Caco-2 (cell line): ENCODE measurements around the gene RAD50. TPM values are rescaled to one million over a fixed set of nuclear protein-coding genes. Genes with fewer than 3 reads are reported as not detected.

Source experiments
- BruUV-seq: library from RNA; stranded (reverse); fragments of 400-500 nt; replicated peaks from 2 replicates; lab custom pipeline; 2021; lab: Mats Ljungman, UMichigan
- CTCF ChIA-PET: fragments of 300-600 bp; sonication (Branson Sonifier 250); formaldehyde crosslinking; loops from one replicate; lab custom pipeline; 2022; ENCODE audit warnings: antibody characterized with exemption; lab: Charles Lee
- POLR2A ChIA-PET: fragments of 300-600 bp; sonication (Branson Sonifier 250); formaldehyde crosslinking; loops from one replicate; lab custom pipeline; 2022; ENCODE audit warnings: antibody characterized with exemption; lab: Charles Lee
- DNase-seq, 2 experiments: peaks; one replicate each; pipeline versions ENCODE4 v3.0.0 to v3.0.0-alpha.2; 2020 to 2022
- H3K27me3 ChIP-seq: replicated peaks from 2 replicates; pipeline ENCODE4 v1.6.0; 2011; ENCODE audit warnings: low read length; ENCODE audit not compliant: control insufficient read depth, insufficient read depth
- H3K36me3 ChIP-seq: 2 replicates; pipeline ENCODE4 v1.5.1; 2011; ENCODE audit warnings: low read length; ENCODE audit not compliant: control insufficient read depth, insufficient read depth
- H3K4me1 ChIP-seq: fragments of 250-450 bp; sonication (Bioruptor Pico); 2 replicates; pipeline ENCODE4 v1.5.1; 2020; ENCODE audit warnings: mild to moderate bottlenecking
- H3K4me3 ChIP-seq: 2 replicates; pipeline ENCODE4 v1.5.1; 2011; ENCODE audit warnings: low read depth, mild to moderate bottlenecking, control low read depth, low read length
- H3K9me3 ChIP-seq: fragments of 250-450 bp; sonication (Bioruptor Pico); 2 replicates; pipeline ENCODE4 v1.5.1; 2020; ENCODE audit warnings: mild to moderate bottlenecking, moderate library complexity
- H3K27ac Mint-ChIP-seq: one replicate; pipeline ENCODE4 v1.8.0; 2022; ENCODE audit warnings: mixed read lengths; ENCODE audit not compliant: unreplicated experiment
- H3K27me3 Mint-ChIP-seq: one replicate; pipeline ENCODE4 v1.8.0; 2022; ENCODE audit warnings: mixed read lengths; ENCODE audit not compliant: insufficient read depth, unreplicated experiment
- H3K36me3 Mint-ChIP-seq: one replicate; pipeline ENCODE4 v1.8.0; 2022; ENCODE audit warnings: mild to moderate bottlenecking, mixed read lengths; ENCODE audit not compliant: insufficient read depth, unreplicated experiment
- H3K4me1 Mint-ChIP-seq: one replicate; pipeline ENCODE4 v1.8.0; 2022; ENCODE audit warnings: low read depth, mixed read lengths; ENCODE audit not compliant: unreplicated experiment
- H3K4me3 Mint-ChIP-seq: one replicate; pipeline ENCODE4 v1.8.0; 2022; ENCODE audit warnings: mild to moderate bottlenecking, moderate library complexity, mixed read lengths; ENCODE audit not compliant: unreplicated experiment
- H3K9me3 Mint-ChIP-seq: one replicate; pipeline ENCODE4 v1.8.0; 2022; ENCODE audit warnings: mixed read lengths; ENCODE audit not compliant: unreplicated experiment
- intact Hi-C: fragments of 100-400 bp; cut with micrococcal nuclease; formaldehyde crosslinking; loops from one replicate; pipeline ENCODE4 v1.10.0; 2022; ENCODE audit not compliant: unreplicated experiment
- total RNA-seq: library from RNA; stranded (reverse); gene quantifications from 2 replicates; pipeline ENCODE4 v1.2.3, GENCODE V29; 2022
- TF ChIP-seq, protein P1 (sequence below), 2 experiments: fragments of 200-600 bp in 1 of 2; IDR thresholded peaks; 1 replicate in 1 of 2; 2 replicates in 1 of 2; pipeline versions ENCODE4 v1.5.1 to v1.8.0; 2011 to 2022; ENCODE audit warnings: antibody characterized with exemption in 1 of 2, control low read depth in 1 of 2, inconsistent platforms in 1 of 2, low read depth in 1 of 2, low read length in 1 of 2, mild to moderate bottlenecking in 1 of 2, moderate library complexity in 1 of 2; ENCODE audit not compliant: insufficient read depth in 1 of 2, severe bottlenecking in 1 of 2, unreplicated experiment in 1 of 2

Gene RAD50
- total RNA-seq, 1 experiment from 2014 or later = 53.2 TPM

DNA sequence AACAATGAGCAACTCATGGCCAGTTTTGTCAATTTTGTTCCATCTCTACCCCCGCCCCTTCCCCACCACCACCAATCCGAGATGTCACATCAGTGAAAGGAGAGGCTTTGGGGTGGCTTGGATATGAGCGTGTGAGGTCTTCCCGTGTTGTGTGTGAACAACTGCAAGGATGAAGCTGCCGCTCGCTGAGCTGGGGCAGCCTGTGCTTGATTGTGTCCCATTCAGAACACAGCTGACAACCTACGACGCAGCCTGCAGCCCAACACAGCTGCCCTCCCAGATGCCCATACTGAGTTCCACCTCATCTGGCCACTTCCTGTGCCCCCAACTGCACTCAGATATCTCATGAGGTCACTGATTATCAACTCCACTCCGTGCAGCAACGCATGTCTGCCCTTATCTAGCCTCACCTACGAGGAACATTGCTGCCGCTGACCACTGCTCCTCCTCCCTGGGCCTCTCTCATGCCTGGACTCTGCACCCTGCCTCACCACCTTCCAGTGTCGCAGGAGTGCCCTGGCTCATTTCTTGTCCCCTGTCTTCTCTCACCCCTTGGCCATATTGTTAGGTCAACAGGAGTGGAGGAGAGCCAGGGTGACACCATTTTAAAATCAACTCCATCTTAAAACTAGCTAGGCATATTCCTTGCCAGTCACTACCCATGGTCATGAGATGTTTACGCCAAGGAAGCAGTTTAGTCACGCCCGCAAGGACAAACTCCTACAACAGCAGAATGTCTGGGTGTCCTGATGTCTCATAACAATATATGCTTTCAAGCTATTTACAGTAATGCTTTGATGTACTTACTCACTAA is 109.7 kb downstream of the RAD50 start:
- Mint-ChIP-seq H3K27ac (no peak overlapping the region), H3K36me3 (peaks cover 7% of the 10 kb centered on the region), H3K4me3 (no peak overlapping the region), H3K4me1 (peaks cover 27% of the 10 kb centered on the region), H3K9me3 (no peaks in the 10 kb centered on the region), H3K27me3 (no peaks in the 10 kb centered on the region)
- Histone ChIP-seq H3K4me1 (peaks cover 27% of the 10 kb centered on the region), H3K36me3 (no peaks in the 10 kb centered on the region), H3K4me3 (no peak overlapping the region), H3K9me3 (no peaks in the 10 kb centered on the region), H3K27me3 (no peaks in the 10 kb centered on the region)
- TF ChIP-seq, protein P1, sequence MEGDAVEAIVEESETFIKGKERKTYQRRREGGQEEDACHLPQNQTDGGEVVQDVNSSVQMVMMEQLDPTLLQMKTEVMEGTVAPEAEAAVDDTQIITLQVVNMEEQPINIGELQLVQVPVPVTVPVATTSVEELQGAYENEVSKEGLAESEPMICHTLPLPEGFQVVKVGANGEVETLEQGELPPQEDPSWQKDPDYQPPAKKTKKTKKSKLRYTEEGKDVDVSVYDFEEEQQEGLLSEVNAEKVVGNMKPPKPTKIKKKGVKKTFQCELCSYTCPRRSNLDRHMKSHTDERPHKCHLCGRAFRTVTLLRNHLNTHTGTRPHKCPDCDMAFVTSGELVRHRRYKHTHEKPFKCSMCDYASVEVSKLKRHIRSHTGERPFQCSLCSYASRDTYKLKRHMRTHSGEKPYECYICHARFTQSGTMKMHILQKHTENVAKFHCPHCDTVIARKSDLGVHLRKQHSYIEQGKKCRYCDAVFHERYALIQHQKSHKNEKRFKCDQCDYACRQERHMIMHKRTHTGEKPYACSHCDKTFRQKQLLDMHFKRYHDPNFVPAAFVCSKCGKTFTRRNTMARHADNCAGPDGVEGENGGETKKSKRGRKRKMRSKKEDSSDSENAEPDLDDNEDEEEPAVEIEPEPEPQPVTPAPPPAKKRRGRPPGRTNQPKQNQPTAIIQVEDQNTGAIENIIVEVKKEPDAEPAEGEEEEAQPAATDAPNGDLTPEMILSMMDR (IDR thresholded peaks at IDR 0.05; ENCODE audit: insufficient read depth in 1 of 2, low read depth in 1 of 2, low read length in 1 of 2, severe bottlenecking in 1 of 2, unreplicated experiment in 1 of 2) = no peak
- no peak for DNase-seq
- CTCF ChIA-PET = no interaction called here
- no TSS peak for BruUV-seq
- POLR2A ChIA-PET = no interaction called here
- intact Hi-C loops = no loop called here

- H3K36me3 Mint-ChIP-seq = peaks cover 7% of the 10 kb centered on the region
- Histone ChIP-seq H3K27me3 (no peaks in the 10 kb centered on the region), H3K9me3 (no peaks in the 10 kb centered on the region), H3K4me1 (peaks cover 27% of the 10 kb centered on the region), H3K4me3 (no peak overlapping the region), H3K36me3 (no peaks in the 10 kb centered on the region)
- no peak overlapping the region for H3K27ac Mint-ChIP-seq
- no peaks in the 10 kb centered on the region for H3K27me3 Mint-ChIP-seq
- H3K9me3 Mint-ChIP-seq = no peaks in the 10 kb centered on the region
- TF ChIP-seq, protein P1 (IDR thresholded peaks at IDR 0.05; ENCODE audit: insufficient read depth in 1 of 2, low read depth in 1 of 2, low read length in 1 of 2, severe bottlenecking in 1 of 2, unreplicated experiment in 1 of 2) = no peak
- POLR2A ChIA-PET = no interaction called here
- no peak overlapping the region for H3K4me3 Mint-ChIP-seq
- H3K4me1 Mint-ChIP-seq = peaks cover 27% of the 10 kb centered on the region
- no peak for DNase-seq
- CTCF ChIA-PET = no interaction called here
- BruUV-seq = no TSS peak
- intact Hi-C loops = no loop called here
These were observed 110.5 kb downstream of the RAD50 start for GRCh38 chr5:132667309-132667708.

DNA sequence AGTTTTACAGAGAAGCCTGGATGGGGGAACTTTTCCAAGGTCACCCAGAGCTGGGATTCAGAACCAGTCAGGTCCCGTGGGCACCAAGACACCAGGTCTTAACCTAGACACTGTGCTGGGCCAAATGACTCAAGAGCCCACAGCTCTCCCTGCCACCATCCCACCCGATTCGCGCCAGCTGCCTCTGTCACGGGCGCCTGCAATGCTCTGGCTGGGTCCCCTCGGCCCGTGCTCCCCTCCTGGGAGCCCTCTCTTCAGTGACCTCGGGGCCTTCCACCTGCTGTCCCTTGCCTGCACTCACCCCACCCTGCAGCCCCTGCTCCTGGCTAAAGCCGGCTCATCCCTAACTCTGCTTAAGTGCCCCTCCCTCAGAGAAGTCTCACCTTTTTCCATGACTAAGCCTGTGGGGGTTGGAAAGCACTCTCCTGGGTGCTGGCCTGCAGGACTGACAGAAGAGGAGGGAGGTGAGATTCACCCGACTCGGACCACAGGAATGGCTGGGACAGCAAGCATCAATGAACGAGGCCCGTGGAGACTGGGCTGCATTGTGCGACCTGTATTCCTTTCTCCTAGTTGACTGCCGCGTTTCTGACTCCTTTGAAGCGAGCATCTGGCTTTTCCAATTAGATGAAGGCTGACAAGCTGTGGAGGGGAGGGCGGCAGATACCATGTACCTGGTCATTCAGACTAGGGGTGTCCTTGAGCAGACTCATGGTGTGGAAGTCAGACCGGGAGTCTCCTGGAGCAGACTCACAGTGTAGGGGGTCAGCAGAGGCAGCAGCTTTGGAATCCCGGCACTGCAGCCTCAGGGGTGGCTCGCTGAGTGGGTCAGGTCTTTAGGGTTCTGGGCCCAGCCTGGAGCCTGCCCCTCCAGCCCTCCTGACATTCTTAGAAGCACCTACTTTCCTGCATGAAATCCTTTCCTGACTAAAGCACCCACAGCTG is 111.3 kb downstream of the RAD50 start:
- no peaks in the 10 kb centered on the region for H3K27me3 Mint-ChIP-seq
- TF ChIP-seq, protein P1 (IDR thresholded peaks at IDR 0.05; ENCODE audit: insufficient read depth in 1 of 2, low read depth in 1 of 2, low read length in 1 of 2, severe bottlenecking in 1 of 2, unreplicated experiment in 1 of 2) = no peak
- Histone ChIP-seq H3K4me1 (peaks cover 27% of the 10 kb centered on the region), H3K4me3 (no peak overlapping the region), H3K36me3 (no peaks in the 10 kb centered on the region), H3K9me3 (no peaks in the 10 kb centered on the region), H3K27me3 (no peaks in the 10 kb centered on the region)
- H3K4me1 Mint-ChIP-seq = peaks cover 27% of the 10 kb centered on the region
- no peak overlapping the region for H3K4me3 Mint-ChIP-seq
- ChIA-PET CTCF (no interaction called here), POLR2A (no interaction called here)
- no peaks in the 10 kb centered on the region for H3K9me3 Mint-ChIP-seq
- H3K36me3 Mint-ChIP-seq = peaks cover 7% of the 10 kb centered on the region
- no peak overlapping the region for H3K27ac Mint-ChIP-seq
- intact Hi-C loops = no loop called here
- BruUV-seq = no TSS peak
- DNase-seq = no peak
